RWPE2 (cell line): ENCODE measurements around the gene WDR46.
A peak's percentile ranks its signal among the peaks of the same experiment; 100 is the strongest.

Experiments
- ATAC-seq: fragments of 200-7000 bp; cut with Tn5 transposase; 3 replicates; pipeline ENCODE4 v1.9.1; 2021; ENCODE audit warnings: low read depth
- DNase-seq: peaks from one replicate; pipeline ENCODE4 v3.0.0-alpha.2; 2020; ENCODE audit warnings: low spot score
- H3K27ac ChIP-seq: fragments of 450-650 bp; 2 replicates; pipeline ENCODE4 v1.5.1; 2017; ENCODE audit warnings: mild to moderate bottlenecking; ENCODE audit not compliant: poor library complexity, severe bottlenecking
- H3K27me3 ChIP-seq: fragments of 250-450 bp; sonication (Bioruptor Pico); 2 replicates; pipeline ENCODE4 v1.5.1; 2021; ENCODE audit warnings: mild to moderate bottlenecking, moderate library complexity; ENCODE audit not compliant: insufficient read depth, poor library complexity, severe bottlenecking
- H3K36me3 ChIP-seq: fragments of 250-450 bp; sonication (Bioruptor Pico); 2 replicates; pipeline ENCODE4 v1.5.1; 2020; ENCODE audit warnings: low read depth, mild to moderate bottlenecking, moderate library complexity
- H3K4me1 ChIP-seq: fragments of 250-450 bp; sonication (Bioruptor Pico); 2 replicates; pipeline ENCODE4 v1.5.1; 2021; ENCODE audit warnings: mild to moderate bottlenecking, moderate library complexity; ENCODE audit not compliant: insufficient read depth, poor library complexity, severe bottlenecking
- H3K4me3 ChIP-seq: fragments of 250-450 bp; sonication (Bioruptor Pico); 2 replicates; pipeline ENCODE4 v1.5.1; 2021; ENCODE audit warnings: mild to moderate bottlenecking, moderate library complexity; ENCODE audit not compliant: severe bottlenecking
- H3K9me3 ChIP-seq: fragments of 250-450 bp; sonication (Bioruptor Pico); 2 replicates; pipeline ENCODE4 v1.5.1; 2021; ENCODE audit warnings: mild to moderate bottlenecking, moderate library complexity; ENCODE audit not compliant: severe bottlenecking
- TF ChIP-seq, protein P1 (sequence below): fragments of 450-650 bp; IDR thresholded peaks from one replicate; pipeline ENCODE4 v1.5.1; 2017; ENCODE audit warnings: mild to moderate bottlenecking, moderate library complexity; ENCODE audit not compliant: poor library complexity, severe bottlenecking

WDR46 gene

DNA sequence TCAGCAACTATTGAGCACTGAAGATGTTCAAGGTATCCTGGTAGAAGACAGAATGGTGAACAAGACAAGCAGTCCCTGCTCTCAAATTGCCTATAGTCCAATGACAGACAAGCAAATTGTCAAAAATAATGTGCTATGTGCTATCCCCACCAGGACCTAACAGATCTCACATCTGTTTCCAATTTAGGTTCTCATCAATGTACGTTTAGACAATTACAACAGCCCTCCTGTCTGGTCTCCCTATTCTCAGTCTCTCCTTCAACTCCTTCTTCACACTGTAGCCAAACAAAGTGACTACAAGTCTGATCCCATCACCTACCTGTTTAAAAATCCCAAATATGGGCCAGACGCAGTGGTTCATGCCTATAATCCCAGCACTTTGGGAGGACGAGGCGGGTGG, 17.3 kb upstream of the WDR46 start:
- H3K27me3 ChIP-seq, result no peaks in the 10 kb centered on the region
- H3K9me3 ChIP-seq, result no peaks in the 10 kb centered on the region
- TF ChIP-seq, protein P1, sequence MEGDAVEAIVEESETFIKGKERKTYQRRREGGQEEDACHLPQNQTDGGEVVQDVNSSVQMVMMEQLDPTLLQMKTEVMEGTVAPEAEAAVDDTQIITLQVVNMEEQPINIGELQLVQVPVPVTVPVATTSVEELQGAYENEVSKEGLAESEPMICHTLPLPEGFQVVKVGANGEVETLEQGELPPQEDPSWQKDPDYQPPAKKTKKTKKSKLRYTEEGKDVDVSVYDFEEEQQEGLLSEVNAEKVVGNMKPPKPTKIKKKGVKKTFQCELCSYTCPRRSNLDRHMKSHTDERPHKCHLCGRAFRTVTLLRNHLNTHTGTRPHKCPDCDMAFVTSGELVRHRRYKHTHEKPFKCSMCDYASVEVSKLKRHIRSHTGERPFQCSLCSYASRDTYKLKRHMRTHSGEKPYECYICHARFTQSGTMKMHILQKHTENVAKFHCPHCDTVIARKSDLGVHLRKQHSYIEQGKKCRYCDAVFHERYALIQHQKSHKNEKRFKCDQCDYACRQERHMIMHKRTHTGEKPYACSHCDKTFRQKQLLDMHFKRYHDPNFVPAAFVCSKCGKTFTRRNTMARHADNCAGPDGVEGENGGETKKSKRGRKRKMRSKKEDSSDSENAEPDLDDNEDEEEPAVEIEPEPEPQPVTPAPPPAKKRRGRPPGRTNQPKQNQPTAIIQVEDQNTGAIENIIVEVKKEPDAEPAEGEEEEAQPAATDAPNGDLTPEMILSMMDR, result no peak
- ATAC-seq, result no peak
- H3K36me3 ChIP-seq, result peaks cover 55% of the 10 kb centered on the region
- H3K27ac ChIP-seq, result no peak overlapping the region
- no peak overlapping the region for H3K4me3 ChIP-seq
- DNase-seq, result no peak
- no peaks in the 10 kb centered on the region for H3K4me1 ChIP-seq

DNA sequence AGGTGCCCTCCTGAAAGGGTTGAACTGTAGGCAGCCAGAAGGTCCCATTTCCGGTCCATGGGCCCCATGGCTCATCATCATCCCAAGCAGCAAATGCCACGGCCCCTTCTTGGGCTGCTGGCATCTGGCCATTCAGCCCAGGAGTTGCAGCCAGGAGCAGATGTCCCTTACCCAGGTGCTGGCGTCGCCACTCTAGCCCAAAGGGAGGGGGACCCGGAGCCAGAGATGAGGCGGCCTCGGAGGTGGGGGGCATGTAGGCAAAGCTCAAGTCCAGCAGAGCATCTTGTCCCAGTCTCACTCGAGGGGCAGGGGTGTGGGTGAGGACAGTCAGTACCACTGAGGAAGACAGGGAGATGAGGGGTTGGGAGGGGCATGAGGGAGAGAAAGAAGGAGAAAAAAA, 16.0 kb upstream of the WDR46 start:
- H3K36me3 ChIP-seq, result peaks cover 48% of the 10 kb centered on the region
- no peak for ATAC-seq
- TF ChIP-seq, protein P1, result no peak

DNA sequence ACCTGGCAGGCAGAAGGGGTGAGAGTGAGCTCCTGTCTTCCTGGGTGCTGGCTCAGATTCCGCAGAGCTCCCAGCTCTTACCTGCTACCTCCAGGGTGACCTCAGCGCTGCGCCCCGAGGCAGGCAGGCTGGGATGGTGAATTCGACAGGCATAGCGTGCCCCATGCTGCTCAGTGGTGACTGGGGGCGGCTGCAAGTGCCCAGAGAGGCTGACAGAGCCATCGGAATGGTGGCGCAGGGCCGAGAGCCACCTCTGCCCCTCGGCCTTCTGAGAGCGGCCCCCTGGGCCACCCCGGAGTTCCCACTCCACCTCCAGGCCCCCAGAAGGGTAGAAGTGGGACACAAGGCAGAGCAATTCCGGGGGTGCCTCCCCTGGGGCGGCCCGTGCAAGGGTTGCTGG, 15.2 kb upstream of the WDR46 start:
- ATAC-seq (no peak), DNase-seq (no peak)
- Histone ChIP-seq H3K27me3 (no peaks in the 10 kb centered on the region), H3K36me3 (peaks cover 44% of the 10 kb centered on the region), H3K4me1 (no peaks in the 10 kb centered on the region), H3K27ac (no peak overlapping the region), H3K9me3 (no peaks in the 10 kb centered on the region), H3K4me3 (no peak overlapping the region)
- TF ChIP-seq, protein P1, result no peak

More for the DNA sequence above, 16.0 kb upstream of the WDR46 start:
- H3K27ac ChIP-seq, result no peak overlapping the region
- H3K9me3 ChIP-seq, result no peaks in the 10 kb centered on the region
- no peak for DNase-seq
- H3K4me3 ChIP-seq, result no peak overlapping the region
- H3K27me3 ChIP-seq, result no peaks in the 10 kb centered on the region
- no peaks in the 10 kb centered on the region for H3K4me1 ChIP-seq

DNA sequence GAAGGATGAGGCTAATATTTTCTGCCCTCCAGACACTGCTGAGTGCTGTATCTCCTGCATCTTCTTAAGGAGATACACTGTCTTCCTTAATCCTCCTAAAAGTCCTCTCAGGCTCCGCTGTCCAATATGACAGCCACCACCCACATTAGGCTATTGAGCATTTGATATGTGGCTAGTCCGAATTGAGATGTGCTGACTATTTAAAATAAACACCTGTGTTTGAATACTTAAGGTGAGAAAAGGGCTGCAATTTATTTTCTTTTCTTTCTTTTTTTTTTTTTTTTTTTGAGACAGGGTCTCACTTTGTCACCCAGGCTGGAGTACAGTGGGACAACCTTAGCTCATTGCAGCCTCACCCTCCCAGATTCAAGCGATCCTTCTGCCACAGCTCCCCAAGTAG, 12.8 kb upstream of the WDR46 start:
- H3K27ac ChIP-seq, result no peak overlapping the region
- H3K36me3 ChIP-seq, result peaks cover 33% of the 10 kb centered on the region
- no peak overlapping the region for H3K4me3 ChIP-seq
- H3K4me1 ChIP-seq, result no peaks in the 10 kb centered on the region
- DNase-seq (no peak), ATAC-seq (no peak)
- TF ChIP-seq, protein P1, result no peak
- H3K9me3 ChIP-seq, result no peaks in the 10 kb centered on the region
- no peaks in the 10 kb centered on the region for H3K27me3 ChIP-seq

DNA sequence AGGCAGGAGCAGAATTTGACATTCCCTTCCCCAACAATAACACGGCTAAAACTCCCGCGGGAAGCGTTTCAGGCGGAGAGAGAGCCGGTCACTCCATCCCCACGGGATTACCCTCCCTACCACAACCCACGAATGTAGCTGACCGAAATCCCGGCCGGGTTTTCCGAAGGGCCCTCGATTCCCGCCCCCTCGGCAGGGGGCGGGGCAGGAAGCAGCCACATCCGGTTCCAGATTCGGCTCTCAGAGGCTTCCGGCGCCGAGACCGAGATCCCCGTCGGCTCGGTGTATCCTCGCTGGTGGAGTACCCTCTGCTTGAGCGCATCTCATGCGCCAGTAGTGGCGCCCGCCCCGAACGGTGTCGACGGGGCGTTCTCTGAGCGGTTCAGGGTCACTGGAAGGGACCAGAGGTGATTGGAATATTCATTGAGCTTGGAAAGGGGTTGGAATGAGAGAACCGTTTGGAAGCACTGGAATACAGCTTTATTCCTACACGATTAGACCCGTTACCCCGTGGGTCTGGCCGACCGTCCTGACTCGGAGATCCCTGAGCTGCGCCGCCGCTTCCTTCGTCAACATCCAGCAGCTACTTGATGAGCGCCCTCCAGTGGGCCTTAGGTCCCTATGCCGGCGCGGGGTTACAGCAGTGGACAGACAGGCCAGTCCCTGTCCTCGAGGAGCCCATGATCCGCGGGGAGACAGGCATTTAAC, 10.4 kb upstream of the WDR46 start:
- H3K4me3 ChIP-seq, result peak overlapping the region; percentile 65
- TF ChIP-seq, protein P1, result peak; percentile 86
- no peaks in the 10 kb centered on the region for H3K4me1 ChIP-seq
- H3K27me3 ChIP-seq, result no peaks in the 10 kb centered on the region
- no peaks in the 10 kb centered on the region for H3K9me3 ChIP-seq
- H3K27ac ChIP-seq, result peak overlapping the region; percentile 92
- no peak for DNase-seq
- ATAC-seq, result peak; percentile 59
- H3K36me3 ChIP-seq, result peaks cover 34% of the 10 kb centered on the region
